K562 (cell line): Measurements from ENCODE around the gene GZF1. TPM values are rescaled to one million over a fixed set of nuclear protein-coding genes. Genes with fewer than 3 reads are reported as not detected.

Source experiments
- ATF1 ChIP-seq, 2 experiments: fragments of 450-650 bp in 1 of 2; IDR thresholded peaks; 2 replicates each; pipeline ENCODE4 v1.6.1; 2016; ENCODE audit warnings: missing compliant biosample characterization in 1 of 2, missing genetic modification characterization in 1 of 2
- BDP1 ChIP-seq: IDR thresholded peaks from 3 replicates; pipeline ENCODE4 v1.6.1; 2011; ENCODE audit not compliant: insufficient read length, insufficient read depth
- C11orf30 ChIP-seq: fragments of 450-650 bp; IDR thresholded peaks from 2 replicates; pipeline ENCODE4 v1.6.1; 2016; ENCODE audit warnings: low read depth, mild to moderate bottlenecking
- CAMTA2 ChIP-seq: fragments of 250-450 bp; sonication (Bioruptor Pico); conservative IDR thresholded peaks from 2 replicates; pipeline ENCODE4 v1.5.1; 2022
- EHMT2 ChIP-seq: fragments of 450-650 bp; IDR thresholded peaks from 2 replicates; pipeline ENCODE4 v1.6.1; 2018; ENCODE audit warnings: antibody characterized with exemption
- MBD2 ChIP-seq: sonication (generic); IDR thresholded peaks from 2 replicates; pipeline ENCODE4 v1.6.1; 2016; ENCODE audit warnings: low read depth, borderline replicate concordance
- POLR2G ChIP-seq: fragments of 200-400 bp; formaldehyde crosslinking; IDR thresholded peaks from 2 replicates; pipeline ENCODE4 v1.6.1; 2017; ENCODE audit warnings: low read depth, mild to moderate bottlenecking, antibody characterized with exemption, low read length, moderate library complexity
- SREBF2 ChIP-seq: sonication (generic); formaldehyde crosslinking; IDR thresholded peaks from 2 replicates; pipeline ENCODE4 v1.4.0; 2020; ENCODE audit warnings: mild to moderate bottlenecking, missing genetic modification reagents
- polyA plus RNA-seq, 8 experiments: library from polyadenylated mRNA; depleted of rRNA in 4 of 8; stranded (reverse) in 5 of 8; unstranded in 3 of 8; fragments of >200 nt; fragmentation: Nextera tagmentation in 2 of 8; fragmentation: Illumina TruSeq in 1 of 8; extraction: Ambion mirVana in 2 of 8; extraction: Trizol in 1 of 8; gene quantifications; 2 replicates each; pipeline versions ENCODE4 v1.2.1 to v1.2.3, GENCODE V29; 2011 to 2014; ENCODE audit warnings: inconsistent platforms in 1 of 8, missing spikeins in 1 of 8
- total RNA-seq, 7 experiments: library from RNA; depleted of rRNA in 6 of 7; stranded (reverse); fragments of >200 nt in 6 of 7; fragmentation: Illumina TruSeq in 2 of 7; extraction: Trizol in 2 of 7; gene quantifications; 2 replicates each; pipeline versions ENCODE4 v1.2.1 to v1.2.3, GENCODE V29; 2011 to 2021; ENCODE audit warnings: low replicate concordance in 1 of 7
- TF ChIP-seq, protein P1 (sequence below): fragments of 450-650 bp; IDR thresholded peaks from 2 replicates; pipeline ENCODE4 v1.6.1; 2017; ENCODE audit warnings: antibody characterized with exemption, mild to moderate bottlenecking
- TF ChIP-seq, protein P2 (sequence below): fragments of 450-650 bp; conservative IDR thresholded peaks from 2 replicates; pipeline ENCODE4 v1.6.1; 2016; ENCODE audit warnings: missing genetic modification characterization, low read depth, mild to moderate bottlenecking, missing compliant biosample characterization, moderate library complexity
- TF ChIP-seq, protein P3 (sequence below): fragments of 450-650 bp; IDR thresholded peaks from 2 replicates; pipeline ENCODE4 v1.6.1; 2016; ENCODE audit warnings: low read depth
- TF ChIP-seq, protein P4 (sequence below): fragments of 450-650 bp; IDR thresholded peaks from 2 replicates; pipeline ENCODE4 v1.6.1; 2016; ENCODE audit warnings: antibody characterized with exemption

The GZF1 gene
- total and polyA plus RNA-seq, 9 of the 15 experiments (the other 6 are each of a cell fraction or from before 2014, with no cell fraction given) = 1.2 to 15.7 (median 7.4) TPM

DNA sequence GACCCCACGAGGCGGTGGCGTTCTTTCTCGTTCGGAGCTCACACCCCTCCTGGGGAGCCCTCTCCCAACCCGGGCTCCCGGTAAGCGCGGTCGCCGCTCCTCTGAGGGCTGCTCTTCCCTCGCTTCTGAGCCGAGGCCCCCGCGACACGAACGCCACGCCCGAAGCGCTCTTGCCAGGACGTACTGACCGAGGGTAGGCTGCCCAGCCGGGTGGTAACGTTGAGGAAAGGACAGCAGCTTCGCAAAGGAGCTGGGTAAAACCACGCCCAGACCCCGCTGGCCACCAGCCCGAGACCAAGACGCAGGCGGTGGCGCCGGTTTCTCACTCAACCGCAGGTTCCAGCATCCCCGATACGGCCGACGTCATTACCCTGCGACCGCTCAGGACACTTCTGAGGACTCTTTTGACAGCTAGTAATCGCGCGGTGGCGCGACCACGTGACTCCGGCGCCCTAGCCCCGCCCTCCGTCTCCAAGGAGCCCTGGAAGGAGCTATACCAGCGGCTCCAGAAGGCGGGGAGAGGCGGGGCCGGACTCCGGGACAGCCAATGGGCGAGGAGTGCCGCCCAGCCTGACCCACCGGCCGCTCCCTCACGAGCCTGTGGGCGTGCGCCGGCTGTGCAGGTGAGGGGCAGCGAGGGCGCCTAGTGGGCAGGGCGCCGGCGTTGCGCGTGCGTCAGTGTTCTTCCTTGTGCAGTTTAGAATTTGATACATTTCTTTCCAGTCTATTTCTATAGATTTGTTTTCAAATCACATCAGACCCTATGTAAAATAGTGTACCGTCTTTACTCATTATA, 4.0 kb upstream of the GZF1 start (continued):
- TF ChIP-seq, protein P1, sequence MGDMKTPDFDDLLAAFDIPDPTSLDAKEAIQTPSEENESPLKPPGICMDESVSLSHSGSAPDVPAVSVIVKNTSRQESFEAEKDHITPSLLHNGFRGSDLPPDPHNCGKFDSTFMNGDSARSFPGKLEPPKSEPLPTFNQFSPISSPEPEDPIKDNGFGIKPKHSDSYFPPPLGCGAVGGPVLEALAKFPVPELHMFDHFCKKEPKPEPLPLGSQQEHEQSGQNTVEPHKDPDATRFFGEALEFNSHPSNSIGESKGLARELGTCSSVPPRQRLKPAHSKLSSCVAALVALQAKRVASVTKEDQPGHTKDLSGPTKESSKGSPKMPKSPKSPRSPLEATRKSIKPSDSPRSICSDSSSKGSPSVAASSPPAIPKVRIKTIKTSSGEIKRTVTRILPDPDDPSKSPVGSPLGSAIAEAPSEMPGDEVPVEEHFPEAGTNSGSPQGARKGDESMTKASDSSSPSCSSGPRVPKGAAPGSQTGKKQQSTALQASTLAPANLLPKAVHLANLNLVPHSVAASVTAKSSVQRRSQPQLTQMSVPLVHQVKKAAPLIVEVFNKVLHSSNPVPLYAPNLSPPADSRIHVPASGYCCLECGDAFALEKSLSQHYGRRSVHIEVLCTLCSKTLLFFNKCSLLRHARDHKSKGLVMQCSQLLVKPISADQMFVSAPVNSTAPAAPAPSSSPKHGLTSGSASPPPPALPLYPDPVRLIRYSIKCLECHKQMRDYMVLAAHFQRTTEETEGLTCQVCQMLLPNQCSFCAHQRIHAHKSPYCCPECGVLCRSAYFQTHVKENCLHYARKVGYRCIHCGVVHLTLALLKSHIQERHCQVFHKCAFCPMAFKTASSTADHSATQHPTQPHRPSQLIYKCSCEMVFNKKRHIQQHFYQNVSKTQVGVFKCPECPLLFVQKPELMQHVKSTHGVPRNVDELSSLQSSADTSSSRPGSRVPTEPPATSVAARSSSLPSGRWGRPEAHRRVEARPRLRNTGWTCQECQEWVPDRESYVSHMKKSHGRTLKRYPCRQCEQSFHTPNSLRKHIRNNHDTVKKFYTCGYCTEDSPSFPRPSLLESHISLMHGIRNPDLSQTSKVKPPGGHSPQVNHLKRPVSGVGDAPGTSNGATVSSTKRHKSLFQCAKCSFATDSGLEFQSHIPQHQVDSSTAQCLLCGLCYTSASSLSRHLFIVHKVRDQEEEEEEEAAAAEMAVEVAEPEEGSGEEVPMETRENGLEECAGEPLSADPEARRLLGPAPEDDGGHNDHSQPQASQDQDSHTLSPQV = no peak
- TF ChIP-seq POLR2G (peak; percentile 87), ATF1 (CRISPR knock-in tag; IDR thresholded peaks at IDR 0.05) (peak; percentile 83), ATF1 (tag; IDR thresholded peaks at IDR 0.05) (peak; percentile 98), CAMTA2 (CRISPR knock-in tag) (no peak), SREBF2 (CRISPR knock-in tag) (no peak), EHMT2 (no peak), C11orf30 (peak; percentile 82), MBD2 (peak; percentile 21; the same call in 1 of the 2 replicates), BDP1 (no peak)
- TF ChIP-seq, protein P2, sequence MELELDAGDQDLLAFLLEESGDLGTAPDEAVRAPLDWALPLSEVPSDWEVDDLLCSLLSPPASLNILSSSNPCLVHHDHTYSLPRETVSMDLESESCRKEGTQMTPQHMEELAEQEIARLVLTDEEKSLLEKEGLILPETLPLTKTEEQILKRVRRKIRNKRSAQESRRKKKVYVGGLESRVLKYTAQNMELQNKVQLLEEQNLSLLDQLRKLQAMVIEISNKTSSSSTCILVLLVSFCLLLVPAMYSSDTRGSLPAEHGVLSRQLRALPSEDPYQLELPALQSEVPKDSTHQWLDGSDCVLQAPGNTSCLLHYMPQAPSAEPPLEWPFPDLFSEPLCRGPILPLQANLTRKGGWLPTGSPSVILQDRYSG (tag) = no peak
- TF ChIP-seq, protein P3, sequence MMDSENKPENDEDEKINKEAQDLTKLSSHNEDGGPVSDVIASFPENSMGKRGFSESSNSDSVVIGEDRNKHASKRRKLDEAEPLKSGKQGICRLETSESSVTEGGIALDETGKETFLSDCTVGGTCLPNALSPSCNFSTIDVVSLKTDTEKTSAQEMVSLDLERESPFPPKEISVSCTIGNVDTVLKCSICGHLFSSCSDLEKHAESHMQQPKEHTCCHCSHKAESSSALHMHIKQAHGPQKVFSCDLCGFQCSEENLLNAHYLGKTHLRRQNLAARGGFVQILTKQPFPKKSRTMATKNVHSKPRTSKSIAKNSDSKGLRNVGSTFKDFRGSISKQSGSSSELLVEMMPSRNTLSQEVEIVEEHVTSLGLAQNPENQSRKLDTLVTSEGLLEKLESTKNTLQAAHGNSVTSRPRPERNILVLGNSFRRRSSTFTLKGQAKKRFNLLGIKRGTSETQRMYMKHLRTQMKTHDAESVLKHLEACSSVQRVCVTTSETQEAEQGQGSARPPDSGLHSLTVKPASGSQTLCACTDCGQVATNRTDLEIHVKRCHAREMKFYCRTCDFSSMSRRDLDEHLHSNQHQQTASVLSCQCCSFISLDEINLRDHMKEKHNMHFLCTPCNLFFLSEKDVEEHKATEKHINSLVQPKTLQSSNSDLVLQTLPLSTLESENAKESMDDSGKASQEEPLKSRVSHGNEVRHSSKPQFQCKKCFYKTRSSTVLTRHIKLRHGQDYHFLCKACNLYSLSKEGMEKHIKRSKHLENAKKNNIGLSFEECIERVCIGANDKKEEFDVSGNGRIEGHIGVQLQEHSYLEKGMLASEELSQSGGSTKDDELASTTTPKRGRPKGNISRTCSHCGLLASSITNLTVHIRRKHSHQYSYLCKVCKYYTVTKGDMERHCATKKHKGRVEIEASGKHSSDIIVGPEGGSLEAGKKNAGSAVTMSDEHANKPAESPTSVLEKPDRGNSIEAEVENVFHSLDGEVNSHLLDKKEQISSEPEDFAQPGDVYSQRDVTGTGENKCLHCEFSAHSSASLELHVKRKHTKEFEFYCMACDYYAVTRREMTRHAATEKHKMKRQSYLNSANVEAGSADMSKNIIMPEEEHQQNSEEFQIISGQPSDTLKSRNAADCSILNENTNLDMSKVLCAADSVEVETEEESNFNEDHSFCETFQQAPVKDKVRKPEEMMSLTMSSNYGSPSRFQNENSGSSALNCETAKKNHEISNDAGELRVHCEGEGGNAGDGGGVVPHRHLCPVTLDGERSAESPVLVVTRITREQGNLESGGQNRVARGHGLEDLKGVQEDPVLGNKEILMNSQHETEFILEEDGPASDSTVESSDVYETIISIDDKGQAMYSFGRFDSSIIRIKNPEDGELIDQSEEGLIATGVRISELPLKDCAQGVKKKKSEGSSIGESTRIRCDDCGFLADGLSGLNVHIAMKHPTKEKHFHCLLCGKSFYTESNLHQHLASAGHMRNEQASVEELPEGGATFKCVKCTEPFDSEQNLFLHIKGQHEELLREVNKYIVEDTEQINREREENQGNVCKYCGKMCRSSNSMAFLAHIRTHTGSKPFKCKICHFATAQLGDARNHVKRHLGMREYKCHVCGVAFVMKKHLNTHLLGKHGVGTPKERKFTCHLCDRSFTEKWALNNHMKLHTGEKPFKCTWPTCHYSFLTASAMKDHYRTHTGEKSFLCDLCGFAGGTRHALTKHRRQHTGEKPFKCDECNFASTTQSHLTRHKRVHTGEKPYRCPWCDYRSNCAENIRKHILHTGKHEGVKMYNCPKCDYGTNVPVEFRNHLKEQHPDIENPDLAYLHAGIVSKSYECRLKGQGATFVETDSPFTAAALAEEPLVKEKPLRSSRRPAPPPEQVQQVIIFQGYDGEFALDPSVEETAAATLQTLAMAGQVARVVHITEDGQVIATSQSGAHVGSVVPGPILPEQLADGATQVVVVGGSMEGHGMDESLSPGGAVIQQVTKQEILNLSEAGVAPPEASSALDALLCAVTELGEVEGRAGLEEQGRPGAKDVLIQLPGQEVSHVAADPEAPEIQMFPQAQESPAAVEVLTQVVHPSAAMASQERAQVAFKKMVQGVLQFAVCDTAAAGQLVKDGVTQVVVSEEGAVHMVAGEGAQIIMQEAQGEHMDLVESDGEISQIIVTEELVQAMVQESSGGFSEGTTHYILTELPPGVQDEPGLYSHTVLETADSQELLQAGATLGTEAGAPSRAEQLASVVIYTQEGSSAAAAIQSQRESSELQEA = no peak
- TF ChIP-seq, protein P4, sequence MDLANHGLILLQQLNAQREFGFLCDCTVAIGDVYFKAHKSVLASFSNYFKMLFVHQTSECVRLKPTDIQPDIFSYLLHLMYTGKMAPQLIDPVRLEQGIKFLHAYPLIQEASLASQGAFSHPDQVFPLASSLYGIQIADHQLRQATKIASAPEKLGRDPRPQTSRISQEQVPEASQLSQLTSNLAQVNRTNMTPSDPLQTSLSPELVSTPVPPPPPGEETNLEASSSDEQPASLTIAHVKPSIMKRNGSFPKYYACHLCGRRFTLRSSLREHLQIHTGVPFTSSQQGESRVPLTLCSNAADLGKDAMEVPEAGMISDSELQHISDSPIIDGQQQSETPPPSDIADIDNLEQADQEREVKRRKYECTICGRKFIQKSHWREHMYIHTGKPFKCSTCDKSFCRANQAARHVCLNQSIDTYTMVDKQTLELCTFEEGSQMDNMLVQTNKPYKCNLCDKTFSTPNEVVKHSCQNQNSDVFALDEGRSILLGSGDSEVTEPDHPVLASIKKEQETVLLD = no peak
